SH-SY5Y (cell line): Measurements from ENCODE around the gene CREG2.

Source experiments
- GATA2 ChIP-seq: IDR thresholded peaks from 2 replicates; pipeline ENCODE4 v1.6.1; 2011; ENCODE audit warnings: mild to moderate bottlenecking, low read depth, low read length
- GATA3 ChIP-seq: IDR thresholded peaks from 2 replicates; pipeline ENCODE4 v1.6.1; 2011; ENCODE audit warnings: low read depth, mild to moderate bottlenecking, low read length, moderate library complexity

DNA sequence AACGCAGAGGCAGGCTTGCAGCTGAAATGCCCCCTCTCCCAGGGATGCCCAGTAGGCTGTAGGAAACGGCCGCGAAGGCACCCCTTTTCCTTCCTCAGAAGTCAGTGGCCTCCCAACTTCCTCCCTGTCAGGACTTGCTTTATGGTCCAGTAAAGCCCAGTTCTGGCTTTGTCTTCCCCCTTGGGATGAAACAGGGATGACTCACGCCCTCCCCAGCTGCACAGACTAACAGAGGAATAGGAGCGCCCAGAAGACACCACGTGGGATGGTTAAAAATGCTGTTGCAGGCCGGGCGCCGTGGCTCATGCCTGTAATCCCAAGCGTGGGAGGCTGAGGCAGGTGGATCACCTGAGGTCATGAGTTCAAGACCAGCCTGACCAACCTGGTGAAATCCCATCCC lies 6.9 kb downstream of the CREG2 start:
- TF ChIP-seq GATA3 (no peak), GATA2 (no peak)
